Skeletal muscle satellite cell (primary cell): ENCODE data around the gene TBC1D14.
"Not testable (repeated sequence)": the region's sequence is repeated elsewhere in the genome, so short reads cannot be mapped to it uniquely, and the experiment has no call there.

ENCODE experiments used
- H3K27me3 ChIP-seq: 2 replicates; pipeline ENCODE4 v1.7.0; 2013; ENCODE audit warnings: low read length; ENCODE audit not compliant: control insufficient read depth, insufficient read depth
- H3K36me3 ChIP-seq: 2 replicates; pipeline ENCODE4 v1.7.0; 2013; ENCODE audit warnings: mild to moderate bottlenecking, control low read depth, low read length; ENCODE audit not compliant: insufficient read depth
- H3K4me1 ChIP-seq: 2 replicates; pipeline ENCODE4 v1.7.0; 2013; ENCODE audit warnings: low read length; ENCODE audit not compliant: control insufficient read depth, insufficient read depth
- H3K4me2 ChIP-seq: 2 replicates; pipeline ENCODE4 v1.7.0; 2013; ENCODE audit warnings: mild to moderate bottlenecking, low read length
- H3K4me3 ChIP-seq: 2 replicates; pipeline ENCODE4 v1.7.0; 2013; ENCODE audit warnings: low read length
- H3K9ac ChIP-seq: 2 replicates; pipeline ENCODE4 v1.7.0; 2013; ENCODE audit warnings: mild to moderate bottlenecking, low read depth, low read length, moderate library complexity
- H3K9me3 ChIP-seq: replicated peaks from 2 replicates; pipeline ENCODE4 v1.7.0; 2013; ENCODE audit warnings: mild to moderate bottlenecking, control low read depth, low read length

TBC1D14 gene

DNA sequence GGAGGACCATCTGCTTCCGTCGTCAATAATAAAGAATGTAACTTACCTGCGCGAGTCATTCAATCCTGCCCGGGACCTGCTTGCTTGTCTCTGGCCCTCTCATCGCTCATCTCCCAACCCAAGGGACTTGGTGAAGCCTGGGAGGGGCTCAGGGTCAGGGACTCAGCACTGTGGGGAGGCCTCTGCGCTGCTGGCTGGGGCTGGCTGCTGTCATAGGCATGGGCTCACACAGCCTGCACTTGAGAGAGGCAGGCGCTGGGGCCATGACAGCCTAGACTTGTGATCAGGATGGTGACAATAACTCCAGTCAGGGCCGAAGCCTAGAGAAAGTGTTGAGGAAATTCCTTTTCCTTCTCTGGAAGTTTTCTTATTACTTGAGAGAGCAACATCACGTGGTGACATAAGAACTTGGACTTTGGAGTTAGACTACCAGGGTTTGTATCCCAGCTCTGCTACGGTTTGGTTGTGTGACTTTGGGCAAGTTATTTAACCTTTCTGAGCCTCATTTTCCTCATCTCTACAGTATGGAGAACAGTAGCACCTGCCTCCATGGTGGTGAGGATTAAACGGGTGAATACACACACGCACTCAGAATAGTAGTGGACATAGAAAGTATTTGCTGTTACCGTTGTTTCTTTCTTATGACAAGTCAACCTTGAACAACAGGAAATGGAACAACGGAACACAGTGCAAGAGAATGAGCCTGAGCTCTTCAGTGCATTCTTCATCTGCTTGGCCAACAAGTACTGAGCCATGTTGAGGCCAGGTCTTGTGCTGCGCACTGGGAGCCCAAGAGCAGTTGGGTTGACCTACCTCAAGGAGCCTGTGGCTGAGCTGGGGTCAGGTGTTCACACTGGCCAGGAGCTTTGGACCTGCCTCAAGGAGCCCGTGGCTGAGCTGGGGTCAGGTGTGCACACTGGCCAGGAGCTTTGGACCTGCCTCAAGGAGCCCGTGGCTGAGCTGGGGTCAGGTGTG, 60.5 kb downstream of the TBC1D14 start:
- H3K4me2 ChIP-seq: no peak overlapping the region
- no peaks in the 10 kb centered on the region for H3K4me1 ChIP-seq
- H3K9me3 ChIP-seq: no peaks in the 10 kb centered on the region

DNA sequence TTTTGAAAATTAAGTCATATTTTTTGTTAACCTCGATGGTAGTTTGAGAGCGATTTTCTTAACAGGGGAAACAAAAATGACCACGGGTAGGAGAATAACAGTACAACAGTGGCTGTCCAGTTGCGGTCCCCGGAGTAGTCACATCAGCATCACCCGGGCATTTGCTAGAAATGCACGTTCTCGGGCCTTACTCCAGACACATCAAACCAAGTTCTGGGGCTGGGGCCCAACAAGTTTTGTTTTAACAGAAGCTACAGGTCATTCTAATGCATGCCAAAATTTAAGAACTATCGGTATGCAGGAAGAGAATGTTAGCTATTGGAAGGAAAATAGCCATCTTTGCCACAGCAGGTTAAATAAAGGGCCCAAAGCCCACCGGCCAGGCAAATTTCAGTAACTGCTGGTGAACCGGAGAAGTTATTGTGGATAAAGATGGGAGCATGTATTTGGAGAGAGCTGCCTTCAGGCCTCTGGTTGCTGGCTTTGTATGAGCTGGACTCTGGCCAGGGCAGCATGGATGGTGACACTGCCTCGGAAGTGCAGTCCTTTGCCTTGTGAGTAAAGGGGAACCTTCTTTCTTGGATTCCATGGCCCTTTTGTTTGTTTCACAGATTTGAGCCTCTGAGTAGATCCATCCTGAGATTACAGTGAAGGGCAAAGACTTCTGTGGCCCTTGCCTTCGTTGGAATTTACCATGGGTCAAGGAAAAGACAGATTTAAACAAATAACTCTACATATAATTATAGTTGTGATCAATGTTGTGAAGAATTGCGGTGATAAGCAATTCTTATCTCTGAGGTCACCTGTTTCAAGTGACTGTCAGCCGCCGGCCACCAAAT, 62.1 kb downstream of the TBC1D14 start:
- Histone ChIP-seq H3K4me1 (no peaks in the 10 kb centered on the region), H3K4me3 (no peak overlapping the region), H3K9ac (no peak overlapping the region), H3K9me3 (no peaks in the 10 kb centered on the region), H3K27me3 (no peaks in the 10 kb centered on the region), H3K4me2 (no peak overlapping the region), H3K36me3 (no peaks in the 10 kb centered on the region)

More for the DNA sequence above, 60.5 kb downstream of the TBC1D14 start:
- Histone ChIP-seq H3K4me3 (no peak overlapping the region), H3K9ac (no peak overlapping the region), H3K36me3 (no peaks in the 10 kb centered on the region), H3K27me3 (no peaks in the 10 kb centered on the region)

DNA sequence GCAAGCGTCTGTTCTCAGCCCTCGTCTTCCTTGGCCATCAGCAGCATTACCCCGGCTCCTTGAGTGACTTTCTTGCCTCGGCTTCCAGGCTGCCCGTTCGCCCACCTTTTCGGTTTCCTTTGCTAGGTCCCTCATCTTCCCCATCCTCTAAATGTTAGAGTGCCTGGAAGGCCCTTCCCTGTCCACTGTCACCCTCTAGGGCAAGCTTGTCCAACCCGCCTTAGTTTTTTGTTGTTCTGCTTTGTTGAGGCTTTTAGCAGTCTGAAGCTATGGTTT, 62.7 kb downstream of the TBC1D14 start:
- H3K9ac ChIP-seq: no peak overlapping the region
- H3K4me2 ChIP-seq: no peak overlapping the region
- H3K9me3 ChIP-seq: no peaks in the 10 kb centered on the region
- H3K27me3 ChIP-seq: no peaks in the 10 kb centered on the region
- no peaks in the 10 kb centered on the region for H3K36me3 ChIP-seq
- H3K4me1 ChIP-seq: no peaks in the 10 kb centered on the region
- no peak overlapping the region for H3K4me3 ChIP-seq

DNA sequence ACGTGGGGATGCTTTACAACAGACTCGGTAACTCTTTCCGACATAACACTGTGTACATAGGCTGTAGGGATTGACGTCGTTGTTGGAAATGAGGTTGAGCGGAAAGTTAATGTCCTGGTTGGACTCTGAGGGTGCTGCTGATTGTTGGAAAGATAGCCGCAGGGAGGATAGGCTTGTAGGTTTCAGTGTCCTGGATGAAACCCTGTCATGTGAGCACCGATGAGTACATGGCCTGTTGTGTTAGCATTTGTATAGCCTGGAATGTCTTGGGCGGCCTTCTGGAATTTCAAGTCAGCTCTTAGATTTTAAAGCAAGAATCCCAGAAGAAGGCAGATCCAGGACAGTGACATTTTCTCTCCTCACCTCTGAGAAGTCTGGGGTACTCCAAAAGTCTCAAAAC, 63.3 kb downstream of the TBC1D14 start:
- H3K4me3 ChIP-seq: no peak overlapping the region
- H3K36me3 ChIP-seq: no peaks in the 10 kb centered on the region
- H3K4me1 ChIP-seq: no peaks in the 10 kb centered on the region
- H3K4me2 ChIP-seq: no peak overlapping the region
- H3K9ac ChIP-seq: no peak overlapping the region
- H3K27me3 ChIP-seq: no peaks in the 10 kb centered on the region
- no peaks in the 10 kb centered on the region for H3K9me3 ChIP-seq

DNA sequence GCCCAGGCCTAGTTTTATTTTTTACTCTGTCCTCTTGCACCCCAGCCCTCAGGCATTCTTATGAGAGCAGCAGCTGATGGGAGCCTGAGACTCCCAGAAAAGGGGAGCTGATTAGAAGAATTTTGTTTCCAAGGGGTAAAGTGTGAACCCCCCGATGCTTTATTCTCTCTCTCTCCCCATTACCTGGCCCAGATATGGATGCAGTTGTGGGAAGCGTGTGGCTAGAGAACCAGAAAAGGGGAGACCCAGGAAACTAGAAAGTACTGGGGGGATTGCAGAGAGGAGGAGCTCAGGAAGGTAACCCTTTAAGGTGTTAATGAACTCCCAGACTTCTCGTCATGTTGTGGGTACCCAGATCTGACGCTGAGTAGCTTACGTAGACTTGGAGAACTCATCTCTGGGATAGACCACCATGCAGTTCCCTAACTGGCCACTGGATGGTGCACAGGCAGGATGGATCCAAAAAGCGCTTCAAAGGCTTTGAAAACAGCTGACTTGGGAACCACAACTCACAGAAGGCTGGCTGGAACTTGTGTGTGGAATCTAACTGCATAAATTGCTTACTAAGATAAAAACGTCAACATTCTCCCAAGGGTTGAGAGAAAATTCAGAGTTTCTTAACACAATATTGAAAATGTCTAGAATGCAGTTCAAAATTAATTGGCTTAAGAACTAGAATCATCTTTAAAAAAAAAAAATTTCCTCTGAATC, 64.7 kb downstream of the TBC1D14 start:
- Histone ChIP-seq H3K4me1 (no peaks in the 10 kb centered on the region), H3K36me3 (no peaks in the 10 kb centered on the region), H3K27me3 (no peaks in the 10 kb centered on the region), H3K9ac (no peak overlapping the region), H3K9me3 (no peaks in the 10 kb centered on the region), H3K4me2 (no peak overlapping the region), H3K4me3 (no peak overlapping the region)

DNA sequence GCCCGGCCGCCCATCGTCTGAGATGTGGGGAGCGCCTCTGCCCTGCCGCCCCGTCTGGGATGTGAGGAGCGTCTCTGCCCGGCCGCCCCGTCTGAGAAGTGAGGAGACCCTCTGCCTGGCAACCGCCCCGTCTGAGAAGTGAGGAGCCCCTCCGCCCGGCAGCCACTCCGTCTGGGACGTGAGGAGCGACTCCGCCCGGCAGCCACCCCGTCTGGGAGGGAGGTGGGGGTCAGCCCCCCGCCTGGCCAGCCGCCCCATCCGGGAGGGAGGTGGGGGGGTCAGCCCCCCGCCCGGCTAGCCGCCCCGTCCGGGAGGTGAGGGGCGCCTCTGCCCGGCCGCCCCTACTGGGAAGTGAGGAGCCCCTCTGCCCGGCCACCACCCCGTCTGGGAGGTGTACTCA, 68.2 kb downstream of the TBC1D14 start:
- not testable (repeated sequence) for H3K9ac ChIP-seq, H3K27me3 ChIP-seq, H3K36me3 ChIP-seq, H3K4me3 ChIP-seq, H3K4me2 ChIP-seq, H3K4me1 ChIP-seq, H3K9me3 ChIP-seq

DNA sequence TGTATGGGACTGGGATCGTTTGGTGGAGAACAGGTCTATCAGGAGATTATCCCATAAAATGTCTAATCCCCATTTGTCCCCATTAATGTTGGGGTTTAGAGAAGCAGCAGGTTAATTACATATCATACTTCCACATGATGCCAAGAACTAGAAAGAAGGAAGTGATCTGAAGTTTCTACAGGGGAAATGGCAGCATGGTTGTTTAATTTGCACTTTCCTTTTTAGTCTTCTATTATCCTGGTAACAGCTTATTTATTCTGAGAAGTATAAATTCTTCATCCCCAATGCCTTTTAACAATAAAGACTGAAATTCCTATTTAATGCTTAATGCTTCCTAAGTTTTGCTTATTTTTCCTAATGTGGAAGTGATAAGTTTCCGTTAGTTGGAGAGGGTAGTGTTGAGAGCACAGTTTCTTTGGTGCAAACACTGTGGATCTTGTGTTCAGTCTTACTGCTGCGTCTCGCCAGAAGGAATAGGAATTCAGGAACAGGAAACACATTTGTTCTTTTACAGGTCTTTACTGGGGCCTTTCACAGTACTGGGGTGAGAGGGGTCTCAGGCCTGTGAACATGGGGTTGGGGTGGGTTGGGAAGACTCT, 74.0 kb downstream of the TBC1D14 start:
- Histone ChIP-seq H3K9me3 (no peaks in the 10 kb centered on the region), H3K4me1 (peaks cover 22% of the 10 kb centered on the region), H3K4me3 (no peak overlapping the region), H3K36me3 (no peaks in the 10 kb centered on the region), H3K27me3 (no peaks in the 10 kb centered on the region), H3K4me2 (no peak overlapping the region), H3K9ac (no peak overlapping the region)

DNA sequence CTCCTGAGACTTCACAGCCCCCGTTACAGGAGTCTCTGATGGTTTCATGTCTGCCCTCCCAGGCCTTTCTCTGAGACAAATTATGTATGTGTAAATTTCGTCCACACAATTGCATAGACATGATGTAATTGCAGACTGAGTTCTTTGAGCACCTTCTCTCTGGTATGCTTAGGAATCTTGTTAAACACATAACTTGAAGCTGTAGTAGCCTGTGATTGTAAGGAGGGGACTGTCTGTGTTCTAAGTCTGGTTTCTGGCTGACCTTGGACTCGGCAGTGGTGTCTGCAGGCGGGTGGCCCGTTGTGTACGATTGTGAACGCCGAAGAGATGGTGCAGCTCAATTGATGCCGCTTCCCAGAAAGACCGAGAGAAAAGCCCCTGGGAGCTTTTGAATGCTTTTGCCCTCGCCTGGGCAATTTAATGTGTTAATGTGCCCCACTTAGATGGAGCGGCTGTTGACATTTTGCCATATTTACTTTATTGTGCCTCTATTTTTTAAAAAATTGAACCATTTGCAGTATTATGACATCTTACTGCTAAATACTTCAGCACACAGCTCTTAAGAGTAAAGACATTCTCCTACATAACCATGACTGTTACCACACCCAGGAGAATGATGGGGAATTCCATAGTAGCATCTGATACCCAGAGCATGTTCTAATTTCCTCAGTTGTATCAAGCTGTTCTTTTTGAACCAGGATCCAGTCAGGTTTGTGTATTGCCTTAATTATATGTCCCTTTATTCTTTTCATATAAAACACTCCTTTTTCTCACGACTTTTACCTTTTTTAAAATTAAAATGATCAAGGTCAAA, 75.2 kb downstream of the TBC1D14 start:
- no peak overlapping the region for H3K4me3 ChIP-seq
- no peaks in the 10 kb centered on the region for H3K36me3 ChIP-seq
- no peaks in the 10 kb centered on the region for H3K9me3 ChIP-seq
- peak overlapping the region; percentile 90 for H3K4me2 ChIP-seq
- H3K9ac ChIP-seq: peak overlapping the region; percentile 90
- H3K27me3 ChIP-seq: no peaks in the 10 kb centered on the region
- H3K4me1 ChIP-seq: peaks cover 23% of the 10 kb centered on the region

DNA sequence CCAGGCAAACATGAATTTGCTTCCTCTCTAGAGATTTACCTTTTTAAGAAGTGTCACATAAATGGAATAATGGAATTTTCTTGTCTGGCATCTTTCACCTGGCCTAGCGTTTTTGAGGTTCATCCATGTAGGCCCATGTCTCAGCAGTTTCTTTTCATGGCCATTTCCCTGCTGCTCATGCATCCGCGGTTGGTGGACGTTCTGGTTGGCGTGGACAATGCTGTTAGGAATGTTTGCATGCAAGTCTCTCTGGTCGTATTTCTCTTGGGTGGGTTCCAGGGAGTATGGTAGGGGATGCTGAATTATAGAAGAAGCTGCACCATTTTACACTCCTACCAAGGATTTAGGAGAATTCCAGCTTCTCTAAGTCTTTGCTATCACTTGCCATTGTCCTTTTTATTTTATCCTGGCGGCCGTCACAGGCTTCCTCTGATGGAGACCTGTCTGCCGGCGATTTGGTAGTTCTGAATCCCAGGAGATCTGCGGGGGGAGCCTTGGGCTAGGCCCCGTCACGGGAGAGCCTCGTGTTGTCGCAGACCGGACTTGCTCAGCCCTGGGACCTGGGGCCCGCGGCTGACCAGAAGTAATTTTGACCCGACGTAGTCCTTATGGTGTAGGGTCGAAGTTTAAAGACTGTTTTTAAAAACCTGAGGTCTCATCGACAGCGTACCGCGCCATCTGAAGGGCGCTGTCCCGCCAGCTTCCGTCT, 76.6 kb downstream of the TBC1D14 start:
- Histone ChIP-seq H3K4me3 (peak overlapping the region; percentile 78), H3K4me1 (peaks cover 31% of the 10 kb centered on the region), H3K4me2 (peak overlapping the region; percentile 90), H3K36me3 (peaks cover 4% of the 10 kb centered on the region), H3K27me3 (no peaks in the 10 kb centered on the region), H3K9ac (peak overlapping the region; percentile 90), H3K9me3 (no peaks in the 10 kb centered on the region)
